Medulla oblongata (tissue), 1 donor: Measurements from ENCODE around the gene AP3S1.

Source experiments
- DNase-seq: peaks from one replicate; pipeline ENCODE4 v3.0.0-alpha.2; 2015; ENCODE audit errors: extremely low spot score

The AP3S1 gene

GRCh38 chr5:115940080-115940810 is 98.5 kb downstream of the AP3S1 start:
- no peak for DNase-seq

- DNase-seq: no peak
Measured at GRCh38 chr5:115941051-115941675, 99.4 kb downstream of the AP3S1 start.

- no peak for DNase-seq
Measured at GRCh38 chr5:115944501-115944900, 102.8 kb downstream of the AP3S1 start.

- no peak for DNase-seq
Measured at GRCh38 chr5:115946655-115947054, 104.9 kb downstream of the AP3S1 start.

- no peak for DNase-seq
Measured at GRCh38 chr5:115947260-115947659, 105.5 kb downstream of the AP3S1 start.

GRCh38 chr5:115948091-115948534 is 106.4 kb downstream of the AP3S1 start:
- DNase-seq: no peak

GRCh38 chr5:115949096-115949495 is 107.4 kb downstream of the AP3S1 start:
- no peak for DNase-seq

GRCh38 chr5:115952588-115952987 is 110.9 kb downstream of the AP3S1 start:
- no peak for DNase-seq

GRCh38 chr5:115954144-115954543 is 112.4 kb downstream of the AP3S1 start:
- no peak for DNase-seq

GRCh38 chr5:115956957-115957356 is 115.2 kb downstream of the AP3S1 start:
- no peak for DNase-seq

GRCh38 chr5:115961381-115962238 is 119.9 kb downstream of the AP3S1 start:
- no peak for DNase-seq

- DNase-seq: no peak
Measured at GRCh38 chr5:115962239-115962564, 120.5 kb downstream of the AP3S1 start, which contains the start of gene LVRN. Gene LVRN, plus strand, starts transcription at chr5:115962475. Its CDS starts 143 bp downstream, at chr5:115962618.

- no peak for DNase-seq
Measured at GRCh38 chr5:115962565-115963402, 121.0 kb downstream of the AP3S1 start.

- DNase-seq: no peak
Measured at GRCh38 chr5:115963566-115963965, 121.8 kb downstream of the AP3S1 start.
